H1 (cell line): ENCODE measurements around the gene XKR7. TPM values are rescaled to one million over a fixed set of nuclear protein-coding genes. Genes with fewer than 3 reads are reported as not detected.

ENCODE experiments used
- CTCF ChIA-PET: fragments of 300-600 bp; sonication (Branson Sonifier 250); formaldehyde crosslinking; loops from one replicate; lab custom pipeline; 2021; ENCODE audit not compliant: partially characterized antibody; lab: Charles Lee
- POLR2A ChIA-PET: fragments of 300-600 bp; sonication (Branson Sonifier 250); formaldehyde crosslinking; loops from one replicate; lab custom pipeline; 2021; ENCODE audit warnings: inconsistent platforms; ENCODE audit not compliant: partially characterized antibody; lab: Charles Lee
- DNase-seq, 2 experiments: peaks; one replicate each; pipeline versions ENCODE4 v3.0.0 to v3.0.0-alpha.2; 2010 to 2022; ENCODE audit warnings: low spot score in 2 of 2, low read depth in 1 of 2, mixed read lengths in 1 of 2
- FAIRE-seq: peaks from 2 replicates; lab custom pipeline; 2011; peaks lifted over from hg19 to GRCh38; lab: Jason Lieb, UNC
- H2AFZ ChIP-seq: 2 replicates; pipeline ENCODE4 v1.8.1; 2012; ENCODE audit warnings: low read length, inconsistent platforms
- H2AK5ac ChIP-seq: 2 replicates; pipeline ENCODE4 v1.6.1; 2013; ENCODE audit warnings: low read depth, low read length
- H2BK120ac ChIP-seq: replicated peaks from 2 replicates; pipeline ENCODE3; 2013; ENCODE audit warnings: low read depth, low read length, inconsistent platforms
- H2BK12ac ChIP-seq: 2 replicates; pipeline ENCODE4 v1.6.1; 2013; ENCODE audit warnings: low read depth, low read length
- H2BK15ac ChIP-seq: 2 replicates; pipeline ENCODE4 v1.6.1; 2013; ENCODE audit warnings: low read length
- H2BK20ac ChIP-seq: 2 replicates; pipeline ENCODE4 v1.6.1; 2013; ENCODE audit warnings: low read length
- H2BK5ac ChIP-seq: 2 replicates; pipeline ENCODE4 v1.6.1; 2013; ENCODE audit warnings: low read depth, low read length
- H3K14ac ChIP-seq: 2 replicates; pipeline ENCODE4 v1.6.1; 2013; ENCODE audit warnings: inconsistent platforms; ENCODE audit not compliant: insufficient read length
- H3K18ac ChIP-seq: 2 replicates; pipeline ENCODE4 v1.6.1; 2013; ENCODE audit warnings: low read length; ENCODE audit errors: extremely low read depth
- H3K23ac ChIP-seq: 2 replicates; pipeline ENCODE4 v1.6.1; 2013; ENCODE audit warnings: inconsistent platforms; ENCODE audit not compliant: insufficient read length
- H3K23me2 ChIP-seq: 2 replicates; pipeline ENCODE4 v1.6.1; 2013; ENCODE audit warnings: low read depth, low read length
- H3K27ac ChIP-seq: 2 replicates; pipeline ENCODE4 v1.6.1; 2011; ENCODE audit warnings: low read depth, low read length, inconsistent platforms
- H3K27me3 ChIP-seq, 4 experiments: replicated peaks in 1 of 4; 1 replicate in 1 of 4; 2 replicates in 3 of 4; pipeline versions ENCODE4 v1.6.1 to v1.8.1; 2011 to 2013; ENCODE audit warnings: low read length in 3 of 4, mild to moderate bottlenecking in 3 of 4, inconsistent platforms in 2 of 4, mixed read lengths in 2 of 4, moderate library complexity in 1 of 4; ENCODE audit not compliant: control insufficient read depth in 3 of 4, insufficient read depth in 3 of 4; ENCODE audit errors: extremely low read depth in 1 of 4
- H3K36me3 ChIP-seq, 4 experiments: 2 replicates each; pipeline versions ENCODE4 v1.6.1 to v1.8.1; 2011 to 2013; ENCODE audit warnings: mild to moderate bottlenecking in 4 of 4, low read length in 3 of 4, moderate library complexity in 2 of 4, control low read depth in 1 of 4, inconsistent platforms in 1 of 4; ENCODE audit not compliant: insufficient read depth in 4 of 4, control insufficient read depth in 2 of 4
- H3K4ac ChIP-seq: replicated peaks from 2 replicates; pipeline ENCODE3; 2013; ENCODE audit warnings: low read length, low read depth, mixed read lengths, inconsistent platforms; ENCODE audit not compliant: insufficient read length
- H3K4me1 ChIP-seq, 4 experiments: replicated peaks in 1 of 4; 1 replicate in 1 of 4; 2 replicates in 3 of 4; pipeline versions ENCODE4 v1.6.1 to v1.8.1; 2011 to 2013; ENCODE audit warnings: low read length in 3 of 4, inconsistent platforms in 2 of 4, mixed read lengths in 1 of 4; ENCODE audit not compliant: insufficient read depth in 4 of 4, control insufficient read depth in 3 of 4
- H3K4me2 ChIP-seq, 2 experiments: 2 replicates each; pipeline versions ENCODE4 v1.6.1 to v1.8.1; 2011 to 2013; ENCODE audit warnings: low read depth in 2 of 2, low read length in 2 of 2, control low read depth in 1 of 2, inconsistent platforms in 1 of 2, mild to moderate bottlenecking in 1 of 2; ENCODE audit not compliant: insufficient read depth in 1 of 2
- H3K4me3 ChIP-seq, 4 experiments: fragments of 200-600, 300-600 bp in 1 of 4; sonication (generic), shearing (Covaris generic), sonication (Bioruptor Twin) in 1 of 4; 2 replicates each; pipeline versions ENCODE4 v1.5.1 to v1.8.1; 2011 to 2016; ENCODE audit warnings: low read length in 4 of 4, low read depth in 3 of 4, control low read depth in 2 of 4, inconsistent platforms in 2 of 4, mild to moderate bottlenecking in 2 of 4, mixed read lengths in 1 of 4, moderate library complexity in 1 of 4; ENCODE audit not compliant: insufficient read depth in 2 of 4; ENCODE audit errors: extremely low read depth in 1 of 4
- H3K56ac ChIP-seq: replicated peaks from 2 replicates; pipeline ENCODE3; 2013; ENCODE audit warnings: low read depth, mild to moderate bottlenecking, mixed read lengths, low read length, inconsistent platforms; ENCODE audit not compliant: insufficient read length
- H3K79me1 ChIP-seq: 2 replicates; pipeline ENCODE4 v1.6.1; 2013; ENCODE audit warnings: low read depth, low read length, control low read depth
- H3K79me2 ChIP-seq, 2 experiments: 2 replicates each; pipeline versions ENCODE4 v1.6.1 to v1.8.1; 2012 to 2013; ENCODE audit warnings: low read length in 2 of 2, mild to moderate bottlenecking in 2 of 2, inconsistent platforms in 1 of 2; ENCODE audit not compliant: insufficient read depth in 2 of 2, control insufficient read depth in 1 of 2
- H3K9ac ChIP-seq, 4 experiments: replicated peaks in 1 of 4; 1 replicate in 1 of 4; 2 replicates in 3 of 4; pipeline versions ENCODE4 v1.6.1 to v1.8.1; 2011 to 2013; ENCODE audit warnings: low read depth in 3 of 4, low read length in 3 of 4, control low read depth in 2 of 4, mild to moderate bottlenecking in 2 of 4, moderate library complexity in 2 of 4, inconsistent platforms in 1 of 4; ENCODE audit errors: extremely low read depth in 1 of 4
- H3K9me3 ChIP-seq, 2 experiments: 2 replicates each; pipeline versions ENCODE4 v1.6.1 to v1.8.1; 2012 to 2013; ENCODE audit warnings: mild to moderate bottlenecking in 2 of 2, moderate library complexity in 2 of 2, control low read depth in 1 of 2, inconsistent platforms in 1 of 2, low read depth in 1 of 2, low read length in 1 of 2, mixed read lengths in 1 of 2; ENCODE audit not compliant: insufficient read depth in 2 of 2
- H4K20me1 ChIP-seq, 2 experiments: replicated peaks in 1 of 2; 2 replicates each; pipeline versions ENCODE3 to v1.8.1; 2011 to 2013; ENCODE audit warnings: inconsistent platforms in 2 of 2, low read length in 2 of 2, mild to moderate bottlenecking in 1 of 2; ENCODE audit not compliant: insufficient read depth in 2 of 2, control insufficient read depth in 1 of 2
- H4K5ac ChIP-seq: 2 replicates; pipeline ENCODE4 v1.6.1; 2013; ENCODE audit warnings: low read length, low read depth, mixed read lengths, inconsistent platforms; ENCODE audit not compliant: insufficient read length
- H4K8ac ChIP-seq: 2 replicates; pipeline ENCODE4 v1.8.0; 2013; ENCODE audit warnings: mild to moderate bottlenecking, moderate library complexity, low read length, inconsistent platforms; ENCODE audit not compliant: insufficient read depth; ENCODE audit errors: extremely low read depth
- H4K91ac ChIP-seq: replicated peaks from 2 replicates; pipeline ENCODE3; 2013; ENCODE audit warnings: low read length, mixed read lengths, inconsistent platforms; ENCODE audit not compliant: insufficient read length
- CBX8 ChIP-seq: fragments of 300-800, 300-1000 bp; sonication (generic); IDR thresholded peaks from 2 replicates; pipeline ENCODE4 v1.7.1; 2016; ENCODE audit warnings: low read depth, low read length, borderline replicate concordance
- CHD1 ChIP-seq: IDR thresholded peaks from 2 replicates; pipeline ENCODE4 v1.6.1; 2012; ENCODE audit warnings: low read depth, low read length, improper control_type of control experiment
- E2F6 ChIP-seq: IDR thresholded peaks from 2 replicates; pipeline ENCODE4 v1.6.1; 2012; ENCODE audit warnings: inconsistent platforms
- EP300 ChIP-seq, 2 experiments: IDR thresholded peaks; 1 replicate in 1 of 2; 2 replicates in 1 of 2; pipeline ENCODE4 v1.6.1; 2011 to 2012; ENCODE audit warnings: low read depth in 2 of 2, low read length in 2 of 2, mild to moderate bottlenecking in 2 of 2, borderline replicate concordance in 1 of 2, inconsistent platforms in 1 of 2, moderate library complexity in 1 of 2
- GTF2F1 ChIP-seq: IDR thresholded peaks from 2 replicates; pipeline ENCODE4 v1.6.1; 2012; ENCODE audit warnings: low read depth, low read length, improper control_type of control experiment, borderline replicate concordance
- JUN ChIP-seq: IDR thresholded peaks from 2 replicates; pipeline ENCODE4 v1.6.1; 2011; ENCODE audit warnings: low read depth, mild to moderate bottlenecking, improper control_type of control experiment, low read length
- JUND ChIP-seq: IDR thresholded peaks from 2 replicates; pipeline ENCODE4 v1.6.1; 2011; ENCODE audit warnings: mild to moderate bottlenecking, improper control_type of control experiment, low read length
- NRF1 ChIP-seq: IDR thresholded peaks from 2 replicates; pipeline ENCODE4 v1.6.1; 2011; ENCODE audit warnings: mild to moderate bottlenecking, low read depth, low read length, improper control_type of control experiment
- RFX5 ChIP-seq: IDR thresholded peaks from 2 replicates; pipeline ENCODE4 v1.6.1; 2011; ENCODE audit warnings: low read depth, low read length, improper control_type of control experiment, borderline replicate concordance
- SP2 ChIP-seq: IDR thresholded peaks from 2 replicates; pipeline ENCODE4 v1.6.1; 2012; ENCODE audit warnings: mild to moderate bottlenecking, low read length, inconsistent platforms
- WGBS, 2 experiments: shearing (Covaris generic) in 1 of 2; methylation state at CpG; one replicate each; pipeline versions ENCODE4 v1.1.6 to v1.1.7; 2013 to 2015; ENCODE audit warnings: low lambda C conversion rate in 2 of 2, mixed read lengths in 2 of 2, inconsistent platforms in 1 of 2, low coverage in 1 of 2, missing lambda C conversion rate in 1 of 2; ENCODE audit not compliant: insufficient replicate concordance in 2 of 2, insufficient coverage in 1 of 2, insufficient read length in 1 of 2; ENCODE audit errors: extremely low coverage in 1 of 2, missing lambda C conversion rate in 1 of 2; 5-methylcytosine and 5-hydroxymethylcytosine counted together
- polyA plus RNA-seq, 7 experiments: library from polyadenylated mRNA; depleted of rRNA in 3 of 7; stranded (reverse) in 5 of 7; unstranded in 2 of 7; fragments of >200 nt in 5 of 7; fragments of 200-250 nt in 2 of 7; gene quantifications; 1 replicate in 5 of 7; 2 replicates in 1 of 7; 4 replicates in 1 of 7; pipeline versions ENCODE4 v1.2.1 to v1.2.3, GENCODE V29; 2011 to 2013; ENCODE audit warnings: missing spikeins in 2 of 7, mixed read lengths in 2 of 7
- total RNA-seq: library from RNA; stranded (reverse); fragmentation: NEBNext Ultra II Directional; extraction: Animal tissue kit (Norgen Biotek cat#: 25700); gene quantifications from 2 replicates; pipeline ENCODE4 v1.2.1, GENCODE V29; 2021

The XKR7 gene
- total and polyA plus RNA-seq, 2 of the 8 experiments (the other 6 are each of a cell fraction or from before 2014, with no cell fraction given) = 1.8 to 2.4 TPM

GRCh38 chr20:32007787-32008616, 40.1 kb downstream of the XKR7 start:
- Histone ChIP-seq H4K8ac (no peak overlapping the region), H3K9ac (peak overlapping the region in 1 of 4 experiments; percentile 9; a peak in 1 of 7 replicates), H3K27ac (no peak overlapping the region; the same call in 1 of the 2 replicates), H4K91ac (no peak overlapping the region), H3K4ac (no peak overlapping the region), H3K27me3 (no peaks in the 10 kb centered on the region), H3K56ac (no peak overlapping the region), H3K9me3 (no peaks in the 10 kb centered on the region), H2BK120ac (no peak overlapping the region), H3K18ac (no peak overlapping the region), H3K4me1 (peaks cover 19 to 25% (median 22%) of the 10 kb centered on the region in 4 experiments), H2BK20ac (no peak overlapping the region), H2BK15ac (peak overlapping the region; percentile 63; the same call in 1 of the 2 replicates), H3K79me2 (no peaks in the 10 kb centered on the region), H3K14ac (no peak overlapping the region), H3K4me2 (peak overlapping the region in 1 of 2 experiments; percentile 8; a peak in 1 of 4 replicates), H2AFZ (peak overlapping the region; percentile 13; the same call in 1 of the 2 replicates), H2AK5ac (no peak overlapping the region), H3K36me3 (no peaks in the 10 kb centered on the region), H2BK5ac (peak overlapping the region; percentile 17; the same call in 1 of the 2 replicates), H3K4me3 (no peak overlapping the region), H4K5ac (no peak overlapping the region), H4K20me1 (no peaks in the 10 kb centered on the region), H3K23ac (no peak overlapping the region), H2BK12ac (peak overlapping the region; percentile 13; the same call in 1 of the 2 replicates), H3K23me2 (peaks cover 2% of the 10 kb centered on the region; the same call in 1 of the 2 replicates), H3K79me1 (no peaks in the 10 kb centered on the region)
- CTCF ChIA-PET = interaction anchor here (0.6 to 2.7 kb wide), 19 partner anchors 9 to 185 kb away, joined by 3 to 20 read pairs (median 3); partner anchors contain the start of gene PDRG1
- peak; percentile 72 for FAIRE-seq
- 60% methylated on average over 10 of the region's 10 CpGs; no CpG with 5 or more reads in 1 of the 2 experiments for WGBS, 2 experiments
- peak in 1 of 2 experiments; percentile 62 for DNase-seq
- POLR2A ChIA-PET = interaction anchor here (1.0 to 2.1 kb wide), 4 partner anchors 9 to 40 kb away, joined by 3 to 8 read pairs (median 5); partner anchors contain the start of gene XKR7
- TF ChIP-seq SP2 (no peak), CHD1 (no peak), CBX8 (no peak), GTF2F1 (no peak), JUN (no peak), JUND (no peak), NRF1 (no peak), RFX5 (no peak), EP300 (IDR thresholded peaks at IDR 0.05; ENCODE audit: borderline replicate concordance in 1 of 2, low read depth in 2 of 2, low read length in 2 of 2) (no peak), E2F6 (0 out of 2 replicates have a peak, but pooled peaks have one; percentile 33)
